Neural progenitor cell (in vitro differentiated cells): ENCODE data around the gene PRDM16. TPM values are rescaled to one million over a fixed set of nuclear protein-coding genes. Genes with fewer than 3 reads are reported as not detected.

Experiments used
- DNase-seq: peaks from one replicate; pipeline ENCODE4 v3.0.0-alpha.2; 2016; ENCODE audit warnings: low spot score
- H2AFZ ChIP-seq: fragments of 200-600 bp; sonication (generic); replicated peaks from 2 replicates; pipeline ENCODE4 v1.6.1; 2016; ENCODE audit warnings: antibody characterized with exemption
- H3F3A ChIP-seq: fragments of 200-600 bp; sonication (generic); 2 replicates; pipeline ENCODE4 v1.6.1; 2016; ENCODE audit warnings: antibody characterized with exemption, low read depth
- H3K27ac ChIP-seq: fragments of 200-600 bp; sonication (generic); 2 replicates; pipeline ENCODE4 v1.5.1; 2016; ENCODE audit warnings: mild to moderate bottlenecking
- H3K27me3 ChIP-seq: fragments of 200-600 bp; sonication (generic); 2 replicates; pipeline ENCODE4 v1.6.1; 2016; ENCODE audit warnings: mild to moderate bottlenecking, moderate library complexity
- H3K36me3 ChIP-seq: fragments of 200-600 bp; sonication (generic); 2 replicates; pipeline ENCODE4 v1.5.1; 2016
- H3K4me1 ChIP-seq: fragments of 200-600 bp; sonication (generic); 2 replicates; pipeline ENCODE4 v1.6.1; 2016; ENCODE audit warnings: mixed run types
- H3K4me2 ChIP-seq: fragments of 200-600 bp; sonication (generic); 2 replicates; pipeline ENCODE4 v1.6.1; 2016
- H3K4me3 ChIP-seq: fragments of 200-600 bp; sonication (generic); 2 replicates; pipeline ENCODE4 v1.5.1; 2016
- H3K79me2 ChIP-seq: fragments of 200-600 bp; sonication (generic); 2 replicates; pipeline ENCODE4 v1.6.1; 2016; ENCODE audit warnings: low read depth
- H3K9ac ChIP-seq: fragments of 200-600 bp; sonication (generic); 2 replicates; pipeline ENCODE4 v1.6.1; 2016
- H3K9me3 ChIP-seq: fragments of 200-600 bp; sonication (generic); 2 replicates; pipeline ENCODE4 v1.5.1; 2016; ENCODE audit warnings: low read depth
- H4K20me1 ChIP-seq: fragments of 200-600 bp; sonication (generic); 2 replicates; pipeline ENCODE4 v1.6.1; 2016; ENCODE audit warnings: low read depth
- H3K27ac Mint-ChIP-seq: 3 replicates; pipeline ENCODE4 v1.8.0; 2021; ENCODE audit warnings: mixed read lengths
- H3K27me3 Mint-ChIP-seq: 2 replicates; pipeline ENCODE4 v1.8.0; 2022; ENCODE audit warnings: low read depth, mild to moderate bottlenecking, inconsistent platforms, moderate library complexity, mixed read lengths; ENCODE audit not compliant: insufficient read depth
- H3K36me3 Mint-ChIP-seq: 3 replicates; pipeline ENCODE4 v1.8.0; 2021; ENCODE audit warnings: mixed read lengths
- H3K4me1 Mint-ChIP-seq: 3 replicates; pipeline ENCODE4 v1.8.0; 2021; ENCODE audit warnings: mixed read lengths
- H3K4me3 Mint-ChIP-seq: 3 replicates; pipeline ENCODE4 v1.8.0; 2021; ENCODE audit warnings: mild to moderate bottlenecking, moderate library complexity, mixed read lengths
- H3K9me3 Mint-ChIP-seq: 3 replicates; pipeline ENCODE4 v1.8.0; 2020; ENCODE audit warnings: mixed read lengths
- CTCF ChIP-seq: fragments of 200-600 bp; sonication (generic); IDR thresholded peaks from 2 replicates; pipeline ENCODE4 v1.5.1; 2017; ENCODE audit warnings: antibody characterized with exemption, mild to moderate bottlenecking
- EZH2 ChIP-seq: fragments of 200-600 bp; sonication (generic); IDR thresholded peaks from 2 replicates; pipeline ENCODE4 v1.6.1; 2017; ENCODE audit warnings: antibody characterized with exemption, mild to moderate bottlenecking, moderate library complexity
- EZH2phosphoT487 ChIP-seq: fragments of 200-600 bp; sonication (generic); IDR thresholded peaks from 2 replicates; pipeline ENCODE4 v1.6.1; 2017; ENCODE audit warnings: antibody characterized with exemption
- total RNA-seq: library from RNA; depleted of rRNA; stranded (reverse); fragments of >200 nt; gene quantifications from 2 replicates; pipeline ENCODE4 v1.2.3, GENCODE V29; 2015; ENCODE audit warnings: low replicate concordance

The PRDM16 gene
- total RNA-seq, 1 donor from 2014 or later = 1.9 TPM

GRCh38 chr1:3355894-3356826 lies 287.2 kb downstream of the PRDM16 start:
- no peak for DNase-seq
- Mint-ChIP-seq H3K27ac (no peak overlapping the region), H3K4me1 (peaks cover 66% of the 10 kb centered on the region), H3K4me3 (no peak overlapping the region), H3K36me3 (peaks cover 2% of the 10 kb centered on the region), H3K9me3 (peaks cover 2% of the 10 kb centered on the region), H3K27me3 (peaks cover 8% of the 10 kb centered on the region)
- H4K20me1 ChIP-seq = no peaks in the 10 kb centered on the region
- H3K4me1 ChIP-seq = peaks cover 44% of the 10 kb centered on the region
- H3K9me3 ChIP-seq = no peaks in the 10 kb centered on the region
- H3K4me3 ChIP-seq = no peak overlapping the region
- H3K4me2 ChIP-seq = no peak overlapping the region
- no peak overlapping the region for H3K9ac ChIP-seq
- no peaks in the 10 kb centered on the region for H3K79me2 ChIP-seq
- H3K27me3 ChIP-seq = no peaks in the 10 kb centered on the region
- TF ChIP-seq EZH2phosphoT487 = no peak
- no peaks in the 10 kb centered on the region for H3K36me3 ChIP-seq
- H3K27ac ChIP-seq = no peak overlapping the region
- no peak overlapping the region for H2AFZ ChIP-seq
- peaks cover 30% of the 10 kb centered on the region for H3F3A ChIP-seq

GRCh38 chr1:3356827-3357460 lies 287.9 kb downstream of the PRDM16 start:
- H3K4me3 Mint-ChIP-seq = no peak overlapping the region
- Histone ChIP-seq H3K4me3 (no peak overlapping the region), H2AFZ (no peak overlapping the region), H3K9me3 (no peaks in the 10 kb centered on the region), H3K4me2 (no peak overlapping the region), H3F3A (peaks cover 25% of the 10 kb centered on the region), H3K36me3 (no peaks in the 10 kb centered on the region), H3K27ac (no peak overlapping the region), H3K27me3 (no peaks in the 10 kb centered on the region), H3K79me2 (no peaks in the 10 kb centered on the region), H4K20me1 (no peaks in the 10 kb centered on the region), H3K4me1 (peaks cover 41% of the 10 kb centered on the region), H3K9ac (no peak overlapping the region)
- H3K9me3 Mint-ChIP-seq = peaks cover 2% of the 10 kb centered on the region
- H3K27me3 Mint-ChIP-seq = peaks cover 8% of the 10 kb centered on the region
- H3K27ac Mint-ChIP-seq = no peak overlapping the region
- H3K36me3 Mint-ChIP-seq = peaks cover 2% of the 10 kb centered on the region
- TF ChIP-seq CTCF (no peak), EZH2 (no peak), EZH2phosphoT487 (no peak)
- no peak for DNase-seq
- peaks cover 67% of the 10 kb centered on the region for H3K4me1 Mint-ChIP-seq

- H3K4me3 ChIP-seq = no peak overlapping the region
- Mint-ChIP-seq H3K4me1 (peaks cover 66% of the 10 kb centered on the region), H3K9me3 (peaks cover 2% of the 10 kb centered on the region), H3K27ac (no peak overlapping the region), H3K36me3 (peaks cover 2% of the 10 kb centered on the region), H3K27me3 (peaks cover 8% of the 10 kb centered on the region), H3K4me3 (no peak overlapping the region)
- H2AFZ ChIP-seq = no peak overlapping the region
- H3K27ac ChIP-seq = no peak overlapping the region
- no peaks in the 10 kb centered on the region for H3K27me3 ChIP-seq
- H4K20me1 ChIP-seq = no peaks in the 10 kb centered on the region
- no peak for TF ChIP-seq EZH2phosphoT487
- no peak for TF ChIP-seq CTCF
- no peak for TF ChIP-seq EZH2
- no peaks in the 10 kb centered on the region for H3K36me3 ChIP-seq
- peaks cover 18% of the 10 kb centered on the region for H3F3A ChIP-seq
- no peak for DNase-seq
- H3K79me2 ChIP-seq = no peaks in the 10 kb centered on the region
- H3K4me2 ChIP-seq = no peak overlapping the region
- peaks cover 45% of the 10 kb centered on the region for H3K4me1 ChIP-seq
- H3K9ac ChIP-seq = no peak overlapping the region
- no peaks in the 10 kb centered on the region for H3K9me3 ChIP-seq
Measured at GRCh38 chr1:3357526-3358297, 288.7 kb downstream of the PRDM16 start.
